ENCODE data around the gene TSPEAR. TPM values are rescaled to one million over a fixed set of nuclear protein-coding genes. Genes with fewer than 3 reads are reported as not detected.
"Not testable (repeated sequence)": the region's sequence is repeated elsewhere in the genome, so short reads cannot be mapped to it uniquely, and the experiment has no call there.

Gene TSPEAR
- total and polyA plus RNA-seq, 2 donors (not counting 1 experiment from before 2014, with no cell fraction given) = not detected

GRCh38 chr21:44691686-44692085 is 19.7 kb downstream of the TSPEAR start:
- Histone ChIP-seq H3K79me2 (ENCODE audit: control insufficient read depth, insufficient read depth, low read length) (no peaks in the 10 kb centered on the region), H3K4me3 (ENCODE audit: control extremely low read depth in 1 of 5, extremely low read depth in 1 of 5, insufficient read depth in 1 of 5, low read depth in 2 of 5, low read length in 4 of 5) (no peak overlapping the region), H3K4me1 (ENCODE audit: control insufficient read depth in 2 of 2, insufficient read depth in 2 of 2, low read length in 2 of 2) (no peaks in the 10 kb centered on the region), H4K20me1 (ENCODE audit: control insufficient read depth, insufficient read depth, low read length, poor library complexity, severe bottlenecking) (no peaks in the 10 kb centered on the region), H3K9ac (ENCODE audit: low read length) (no peak overlapping the region), H3K9me3 (ENCODE audit: control extremely low read depth in 1 of 3, control insufficient read depth in 2 of 3, insufficient read depth in 1 of 3, low read length in 2 of 3) (peaks cover 4 to 10% (median 8%) of the 10 kb centered on the region in 3 donors), H3K36me3 (replicated peaks in 1 of 2; ENCODE audit: control extremely low read depth in 1 of 2, control insufficient read depth in 1 of 2, extremely low read depth in 1 of 2, insufficient read depth in 2 of 2, low read length in 1 of 2) (no peaks in the 10 kb centered on the region), H3K27ac (ENCODE audit: low read length in 2 of 2) (no peak overlapping the region), H2AFZ (ENCODE audit: insufficient read depth, low read depth, low read length, poor library complexity, severe bottlenecking) (no peak overlapping the region), H3K27me3 (replicated peaks in 1 of 4; ENCODE audit: control extremely low read depth in 1 of 4, control insufficient read depth in 3 of 4, insufficient read depth in 4 of 4, low read length in 3 of 4) (peaks cover 0 to 10% (median 2%) of the 10 kb centered on the region in 4 experiments), H3K4me2 (replicated peaks; ENCODE audit: low read depth, low read length, poor library complexity, severe bottlenecking) (no peak overlapping the region)
- intact Hi-C loops (cut with micrococcal nuclease) = no loop called here
- Mint-ChIP-seq H3K9me3 (ENCODE audit: insufficient read depth) (peaks cover 12% of the 10 kb centered on the region), H3K27me3 (peaks cover 43% of the 10 kb centered on the region), H3K4me1 (no peaks in the 10 kb centered on the region), H3K27ac (no peak overlapping the region), H3K4me3 (no peak overlapping the region)
- CTCF ChIA-PET = no interaction called here
- no CpG with 5 or more reads among the region's 2 CpGs for WGBS (ENCODE audit: insufficient coverage)
- TF ChIP-seq EZH2 (IDR thresholded peaks at IDR 0.05; ENCODE audit: borderline replicate concordance, insufficient read depth, low read depth, low read length, poor library complexity, severe bottlenecking) (no peak), CTCF (IDR thresholded peaks at IDR 0.05) (no peak)
- DNase-seq (no peak), ATAC-seq (ENCODE audit: low read depth) (no peak)
- POLR2A ChIA-PET = interaction anchor here (0.6 kb wide), 1 partner anchor 236 kb away, joined by 7 read pairs; no protein-coding TSS in a partner anchor

GRCh38 chr21:44689740-44690139 is 21.6 kb downstream of the TSPEAR start:
- H3K79me2 ChIP-seq (ENCODE audit: control insufficient read depth, insufficient read depth, low read length); H4K20me1 ChIP-seq (ENCODE audit: control insufficient read depth, insufficient read depth, low read length, poor library complexity, severe bottlenecking); H3K4me3 Mint-ChIP-seq; H3K4me1 Mint-ChIP-seq; H3K4me1 ChIP-seq (ENCODE audit: control insufficient read depth in 2 of 2, insufficient read depth in 2 of 2, low read length in 2 of 2); H3K4me3 ChIP-seq (ENCODE audit: control extremely low read depth in 1 of 5, extremely low read depth in 1 of 5, insufficient read depth in 1 of 5, low read depth in 2 of 5, low read length in 4 of 5); H3K9me3 ChIP-seq (ENCODE audit: control extremely low read depth in 1 of 3, control insufficient read depth in 2 of 3, insufficient read depth in 1 of 3, low read length in 2 of 3); H3K9ac ChIP-seq (ENCODE audit: low read length); H3K36me3 ChIP-seq (replicated peaks in 1 of 2; ENCODE audit: control extremely low read depth in 1 of 2, control insufficient read depth in 1 of 2, extremely low read depth in 1 of 2, insufficient read depth in 2 of 2, low read length in 1 of 2); H3K27ac Mint-ChIP-seq; ATAC-seq (ENCODE audit: low read depth); intact Hi-C loops (cut with micrococcal nuclease); H3K27ac ChIP-seq (ENCODE audit: low read length in 2 of 2); POLR2A ChIA-PET; H3K4me2 ChIP-seq (replicated peaks; ENCODE audit: low read depth, low read length, poor library complexity, severe bottlenecking); H2AFZ ChIP-seq (ENCODE audit: insufficient read depth, low read depth, low read length, poor library complexity, severe bottlenecking); DNase-seq; CTCF ChIA-PET: not testable (repeated sequence)
- 94% methylated on average over 2 of the region's 3 CpGs for WGBS (ENCODE audit: insufficient coverage)
- H3K27me3 ChIP-seq (replicated peaks in 1 of 4; ENCODE audit: control extremely low read depth in 1 of 4, control insufficient read depth in 3 of 4, insufficient read depth in 4 of 4, low read length in 3 of 4) = peaks cover 0 to 10% (median 0%) of the 10 kb centered on the region in 4 experiments
- Mint-ChIP-seq H3K27me3 (peaks cover 44% of the 10 kb centered on the region), H3K9me3 (ENCODE audit: insufficient read depth) (peaks cover 12% of the 10 kb centered on the region)

Measured in B cell (primary cell).